Measurements from ENCODE around the gene CD151. TPM values are rescaled to one million over a fixed set of nuclear protein-coding genes. Genes with fewer than 3 reads are reported as not detected.

The CD151 gene
- total and polyA plus RNA-seq, 2 experiments from 2014 or later: 62.9 to 109 TPM

DNA sequence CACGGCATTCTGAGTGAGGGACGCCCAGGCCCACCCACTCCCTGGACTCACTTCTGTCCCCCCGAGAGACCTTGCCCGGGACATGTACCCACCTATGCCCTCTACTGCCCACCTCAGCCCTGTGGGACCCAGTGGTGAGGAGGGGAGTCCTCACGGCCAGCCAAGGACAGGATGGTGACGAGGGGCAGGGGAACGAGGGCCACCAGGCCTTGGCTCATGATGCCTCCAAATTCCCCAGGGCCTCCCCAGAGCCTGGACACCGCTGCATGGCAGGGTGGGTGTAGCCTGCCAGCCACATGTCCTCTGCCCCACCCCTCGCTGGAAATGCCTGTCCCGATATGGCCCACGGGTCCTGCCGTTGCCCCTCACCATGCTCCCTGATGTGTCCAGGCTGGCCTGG, 36.0 kb downstream of the CD151 start:
- H2AFZ ChIP-seq: no peak overlapping the region
- H3K9me2 ChIP-seq (ENCODE audit: insufficient read depth): no peaks in the 10 kb centered on the region
- ATAC-seq: no peak
- no peaks in the 10 kb centered on the region; the same call in 1 of the 2 replicates for H3K4me1 ChIP-seq (ENCODE audit: insufficient read depth)
- H3K27ac ChIP-seq (ENCODE audit: low read depth): no peak overlapping the region
- Mint-ChIP-seq H3K27me3 (ENCODE audit: insufficient read depth, low read depth, poor library complexity) (peaks cover 33% of the 10 kb centered on the region), H3K4me3 (no peak overlapping the region), H3K9me3 (no peaks in the 10 kb centered on the region), H3K4me1 (peaks cover 7% of the 10 kb centered on the region), H3K27ac (no peak overlapping the region), H3K36me3 (ENCODE audit: low read depth) (peaks cover 6% of the 10 kb centered on the region)
- peaks cover 18% of the 10 kb centered on the region for H4K20me1 ChIP-seq (replicated peaks; ENCODE audit: insufficient read depth)
- H3F3A ChIP-seq (replicated peaks; ENCODE audit: low read depth): peaks cover 22% of the 10 kb centered on the region
- no peak overlapping the region for H3K4me2 ChIP-seq
- DNase-seq (ENCODE audit: low spot score): no peak
- TF ChIP-seq, protein P1, sequence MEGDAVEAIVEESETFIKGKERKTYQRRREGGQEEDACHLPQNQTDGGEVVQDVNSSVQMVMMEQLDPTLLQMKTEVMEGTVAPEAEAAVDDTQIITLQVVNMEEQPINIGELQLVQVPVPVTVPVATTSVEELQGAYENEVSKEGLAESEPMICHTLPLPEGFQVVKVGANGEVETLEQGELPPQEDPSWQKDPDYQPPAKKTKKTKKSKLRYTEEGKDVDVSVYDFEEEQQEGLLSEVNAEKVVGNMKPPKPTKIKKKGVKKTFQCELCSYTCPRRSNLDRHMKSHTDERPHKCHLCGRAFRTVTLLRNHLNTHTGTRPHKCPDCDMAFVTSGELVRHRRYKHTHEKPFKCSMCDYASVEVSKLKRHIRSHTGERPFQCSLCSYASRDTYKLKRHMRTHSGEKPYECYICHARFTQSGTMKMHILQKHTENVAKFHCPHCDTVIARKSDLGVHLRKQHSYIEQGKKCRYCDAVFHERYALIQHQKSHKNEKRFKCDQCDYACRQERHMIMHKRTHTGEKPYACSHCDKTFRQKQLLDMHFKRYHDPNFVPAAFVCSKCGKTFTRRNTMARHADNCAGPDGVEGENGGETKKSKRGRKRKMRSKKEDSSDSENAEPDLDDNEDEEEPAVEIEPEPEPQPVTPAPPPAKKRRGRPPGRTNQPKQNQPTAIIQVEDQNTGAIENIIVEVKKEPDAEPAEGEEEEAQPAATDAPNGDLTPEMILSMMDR (conservative IDR thresholded peaks at IDR 0.05; ENCODE audit: low read depth in 2 of 2): no peak
- TF ChIP-seq ETS1 (IDR thresholded peaks at IDR 0.05) (no peak), ZNF462 (CRISPR knock-in tag; IDR thresholded peaks at IDR 0.05) (no peak), POLR2AphosphoS5 (IDR thresholded peaks at IDR 0.05; ENCODE audit: low read depth) (peak; percentile 2; the same call in 1 of the 2 replicates), EZH2 (IDR thresholded peaks at IDR 0.05; ENCODE audit: low read depth, unreplicated experiment) (no peak), STAT1 (IDR thresholded peaks at IDR 0.05; ENCODE audit: unreplicated experiment) (no peak)
- no peak overlapping the region for H3K4me3 ChIP-seq
- H3K27me3 ChIP-seq (ENCODE audit: insufficient read depth): no peaks in the 10 kb centered on the region
- H3K36me3 ChIP-seq (ENCODE audit: insufficient read depth): no peaks in the 10 kb centered on the region
- no peaks in the 10 kb centered on the region for H3K79me2 ChIP-seq (replicated peaks; ENCODE audit: insufficient read depth)
